GDM1 (cell line): ENCODE results near the gene KIN.
"Not testable (repeated sequence)": the region's sequence is repeated elsewhere in the genome, so short reads cannot be mapped to it uniquely, and the experiment has no call there.

Source experiments
- DNase-seq: peaks from one replicate; lab custom pipeline; 2025; lab: John Stamatoyannopoulos, UW

KIN gene

GRCh38 chr10:7787857-7788638 is at the start of gene KIN, which contains the start of gene ATP5F1C:
TSS of gene KIN (minus strand) at chr10:7787993. CDS start at chr10:7787933, 60 bp downstream.
TSS of gene ATP5F1C (plus strand) at chr10:7788177. CDS start at chr10:7788208, 31 bp downstream.
- peak; percentile 92 for DNase-seq

- no peak for DNase-seq
These were observed 48.8 kb upstream of the KIN start for GRCh38 chr10:7836571-7836970.

- DNase-seq, result no peak
These were observed 46.5 kb upstream of the KIN start for GRCh38 chr10:7834262-7834661.

- no peak for DNase-seq
These were observed 45.4 kb upstream of the KIN start for GRCh38 chr10:7833210-7833609.

- DNase-seq, result no peak
These were observed 44.3 kb upstream of the KIN start for GRCh38 chr10:7832060-7832459.

GRCh38 chr10:7829289-7829834 is 41.6 kb upstream of the KIN start:
- DNase-seq, result no peak

- no peak for DNase-seq
These were observed 39.2 kb upstream of the KIN start for GRCh38 chr10:7826971-7827370.

GRCh38 chr10:7824251-7824650 is 36.5 kb upstream of the KIN start:
- no peak for DNase-seq

GRCh38 chr10:7819121-7819460 is 31.3 kb upstream of the KIN start:
- no peak for DNase-seq

GRCh38 chr10:7818295-7819120 is 30.7 kb upstream of the KIN start, which contains the start of gene TAF3:
TSS of gene TAF3 (plus strand) at chr10:7818505. CDS start at chr10:7818710, 205 bp downstream.
- DNase-seq, result peak; percentile 78

- DNase-seq, result no peak
These were observed 30.1 kb upstream of the KIN start for GRCh38 chr10:7817984-7818294.

GRCh38 chr10:7817576-7817975 is 29.8 kb upstream of the KIN start:
- no peak for DNase-seq

- DNase-seq, result no peak
These were observed 25.7 kb upstream of the KIN start for GRCh38 chr10:7813481-7813880.

- not testable (repeated sequence) for DNase-seq
These were observed 23.9 kb upstream of the KIN start for GRCh38 chr10:7811743-7812142.

GRCh38 chr10:7811000-7811399 is 23.2 kb upstream of the KIN start:
- no peak for DNase-seq

GRCh38 chr10:7810443-7810842 is 22.6 kb upstream of the KIN start:
- DNase-seq, result no peak

- no peak for DNase-seq
These were observed 21.0 kb upstream of the KIN start for GRCh38 chr10:7808686-7809267.

GRCh38 chr10:7804741-7805140 is 16.9 kb upstream of the KIN start:
- DNase-seq, result no peak

GRCh38 chr10:7804216-7804615 is 16.4 kb upstream of the KIN start:
- no peak for DNase-seq

GRCh38 chr10:7802606-7803005 is 14.8 kb upstream of the KIN start:
- no peak for DNase-seq

GRCh38 chr10:7797582-7797981 is 9.8 kb upstream of the KIN start:
- DNase-seq, result no peak

- no peak for DNase-seq
These were observed 7.8 kb upstream of the KIN start for GRCh38 chr10:7795605-7796004.
